Endothelial cell of umbilical vein (primary cell): ENCODE results near the gene GUCY1B1. TPM values are rescaled to one million over a fixed set of nuclear protein-coding genes. Genes with fewer than 3 reads are reported as not detected.

Source experiments
- BruUV-seq: library from RNA; stranded (reverse); fragments of 400-500 nt; replicated peaks from 2 replicates; lab custom pipeline; 2021; lab: Mats Ljungman, UMichigan
- CTCF ChIA-PET: fragments of 300-600, 350-600 bp; sonication (Branson Sonifier 250); formaldehyde crosslinking; loops from one replicate; lab custom pipeline; 2021; ENCODE audit warnings: antibody characterized with exemption, inconsistent platforms; lab: Charles Lee
- POLR2A ChIA-PET: fragments of 300-600, 350-600 bp; sonication (Branson Sonifier 250); formaldehyde crosslinking; loops from one replicate; lab custom pipeline; 2021; ENCODE audit warnings: antibody characterized with exemption, inconsistent platforms; lab: Charles Lee
- DNase-seq: peaks from one replicate; pipeline ENCODE4 v3.0.0-alpha.2; 2011; ENCODE audit warnings: low read depth, low spot score
- FAIRE-seq: peaks from 2 replicates; lab custom pipeline; 2011; peaks lifted over from hg19 to GRCh38; lab: Jason Lieb, UNC
- H2AFZ ChIP-seq: 2 replicates; pipeline ENCODE4 v1.6.0; 2012; ENCODE audit warnings: low read depth, low read length, control low read depth, inconsistent platforms
- H3K27ac ChIP-seq: 2 replicates; pipeline ENCODE4 v1.5.1; 2011; ENCODE audit warnings: low read depth, mild to moderate bottlenecking, control low read depth, low read length, moderate library complexity; ENCODE audit not compliant: insufficient read depth
- H3K27me3 ChIP-seq, 2 experiments: 2 replicates each; pipeline versions ENCODE4 v1.6.0 to v1.6.1; 2011; ENCODE audit warnings: low read length in 2 of 2, mixed read lengths in 1 of 2; ENCODE audit not compliant: control insufficient read depth in 2 of 2, insufficient read depth in 2 of 2
- H3K36me3 ChIP-seq, 2 experiments: 2 replicates in 1 of 2; 3 replicates in 1 of 2; pipeline ENCODE4 v1.5.1; 2011; ENCODE audit warnings: low read length in 2 of 2, mild to moderate bottlenecking in 1 of 2, moderate library complexity in 1 of 2; ENCODE audit not compliant: control insufficient read depth in 2 of 2, insufficient read depth in 2 of 2; ENCODE audit errors: extremely low read depth in 1 of 2
- H3K4me1 ChIP-seq: 3 replicates; pipeline ENCODE4 v1.5.1; 2011; ENCODE audit warnings: mild to moderate bottlenecking, low read length; ENCODE audit not compliant: control insufficient read depth, insufficient read depth; ENCODE audit errors: extremely low read depth
- H3K4me2 ChIP-seq: 2 replicates; pipeline ENCODE4 v1.6.1; 2011; ENCODE audit warnings: low read length, control low read depth, mixed read lengths; ENCODE audit not compliant: insufficient read depth
- H3K4me3 ChIP-seq, 3 experiments: fragments of 200-600 bp in 1 of 3; sonication (generic), shearing (Covaris generic) in 1 of 3; replicated peaks in 1 of 3; 2 replicates each; pipeline ENCODE4 v1.5.1; 2011 to 2016; ENCODE audit warnings: control low read depth in 3 of 3, low read length in 3 of 3, mild to moderate bottlenecking in 2 of 3, inconsistent platforms in 1 of 3, low read depth in 1 of 3, moderate library complexity in 1 of 3; ENCODE audit not compliant: insufficient read depth in 1 of 3
- H3K79me2 ChIP-seq: 2 replicates; pipeline ENCODE4 v1.6.0; 2012; ENCODE audit warnings: low read length, inconsistent platforms; ENCODE audit not compliant: control insufficient read depth, insufficient read depth
- H3K9ac ChIP-seq: replicated peaks from 2 replicates; pipeline ENCODE3; 2011; ENCODE audit warnings: low read length, control low read depth; ENCODE audit not compliant: insufficient read depth; ENCODE audit errors: extremely low read depth
- H3K9me1 ChIP-seq: replicated peaks from 3 replicates; pipeline ENCODE4 v1.6.0; 2011; ENCODE audit warnings: mild to moderate bottlenecking, low read length; ENCODE audit not compliant: control insufficient read depth, insufficient read depth; ENCODE audit errors: extremely low read depth
- H3K9me3 ChIP-seq: replicated peaks from 2 replicates; pipeline ENCODE4 v1.5.1; 2012; ENCODE audit warnings: low read length, inconsistent platforms; ENCODE audit not compliant: control insufficient read depth, insufficient read depth
- H4K20me1 ChIP-seq: replicated peaks from 2 replicates; pipeline ENCODE3; 2011; ENCODE audit warnings: mild to moderate bottlenecking, low read length; ENCODE audit not compliant: control insufficient read depth, insufficient read depth; ENCODE audit errors: extremely low read depth
- CTCF ChIP-seq, 2 donors: IDR thresholded peaks; 1 replicate in 1 of 2; 2 replicates in 1 of 2; pipeline ENCODE4 v1.5.1; 2011; ENCODE audit warnings: low read length in 2 of 2, mild to moderate bottlenecking in 2 of 2, moderate library complexity in 2 of 2, control low read depth in 1 of 2, inconsistent platforms in 1 of 2, low read depth in 1 of 2; ENCODE audit not compliant: insufficient read depth in 1 of 2; ENCODE audit errors: extremely low read depth in 1 of 2
- EZH2 ChIP-seq: IDR thresholded peaks from 2 replicates; pipeline ENCODE4 v1.6.1; 2012; ENCODE audit warnings: borderline replicate concordance, low read depth, mild to moderate bottlenecking, moderate library complexity, low read length, inconsistent platforms; ENCODE audit not compliant: severe bottlenecking
- FOS ChIP-seq: IDR thresholded peaks from 2 replicates; pipeline ENCODE4 v1.6.1; 2011; ENCODE audit warnings: mild to moderate bottlenecking, low read length, moderate library complexity, borderline replicate concordance; ENCODE audit not compliant: insufficient read depth
- GATA2 ChIP-seq: IDR thresholded peaks from 2 replicates; pipeline ENCODE4 v1.7.0; 2011; ENCODE audit warnings: low read depth, mild to moderate bottlenecking, moderate library complexity, mixed read lengths, low read length; ENCODE audit not compliant: insufficient read length, insufficient read depth
- JUN ChIP-seq: IDR thresholded peaks from 2 replicates; pipeline ENCODE4 v1.6.1; 2011; ENCODE audit warnings: borderline replicate concordance, low read depth; ENCODE audit not compliant: insufficient read length, insufficient read depth
- MAX ChIP-seq: IDR thresholded peaks from 2 replicates; pipeline ENCODE4 v1.6.1; 2011; ENCODE audit not compliant: insufficient read depth, insufficient read length
- MYC ChIP-seq: IDR thresholded peaks from one replicate; pipeline ENCODE4 v1.6.1; 2011; ENCODE audit warnings: mild to moderate bottlenecking, low read depth, low read length
- POLR2A ChIP-seq: IDR thresholded peaks from 2 replicates; pipeline ENCODE4 v1.6.1; 2012; ENCODE audit warnings: low read depth, mild to moderate bottlenecking, control low read depth, low read length
- POLR2AphosphoS5 ChIP-seq: IDR thresholded peaks from 2 replicates; pipeline ENCODE4 v1.6.1; 2012; ENCODE audit warnings: low read depth, mild to moderate bottlenecking, control low read depth, low read length, moderate library complexity; ENCODE audit not compliant: insufficient read depth
- dilution Hi-C: fragments of 300-500 bp; cut with MboI; formaldehyde crosslinking; loops from one replicate; pipeline ENCODE4 v1.15.0; 2019; ENCODE audit warnings: low sequenced_read_pairs; ENCODE audit not compliant: extremely low pct_ligation_motif_present
- intact Hi-C: fragments of 100-400 bp; cut with micrococcal nuclease; formaldehyde crosslinking; loops from one replicate; pipeline ENCODE4 v1.10.0; 2022
- polyA plus RNA-seq, 4 experiments: library from polyadenylated mRNA; depleted of rRNA in 3 of 4; stranded (reverse) in 3 of 4; unstranded in 1 of 4; fragments of >200 nt; gene quantifications; 2 replicates each; pipeline versions ENCODE4 v1.2.1 to v1.2.3, GENCODE V29; 2011 to 2012; ENCODE audit warnings: missing spikeins in 1 of 4
- total RNA-seq: library from RNA; stranded (reverse); gene quantifications from 2 replicates; pipeline ENCODE4 v1.2.3, GENCODE V29; 2021

The GUCY1B1 gene
- total and polyA plus RNA-seq, 2 donors (not counting 3 experiments of a cell fraction or from before 2014, with no cell fraction given) = 1.9 to 4.7 TPM

DNA sequence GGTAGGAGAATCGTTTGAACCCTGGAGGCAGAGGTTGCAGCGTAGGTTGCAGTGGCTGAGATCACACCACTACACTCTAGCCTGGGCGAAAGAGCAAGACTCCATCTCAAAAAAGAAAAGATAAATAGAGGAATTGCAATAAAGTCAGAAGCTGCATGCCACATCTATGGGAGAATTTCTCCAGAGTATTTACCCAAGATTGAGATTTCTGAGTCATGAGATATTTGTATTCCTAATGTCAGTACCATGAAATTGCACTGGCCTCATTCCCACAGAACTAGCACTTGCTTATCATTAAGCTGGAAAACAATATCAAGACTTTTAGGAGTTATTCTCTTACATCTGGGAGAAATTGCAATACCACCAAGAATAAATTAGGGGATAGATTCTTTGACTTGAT is 69.8 kb downstream of the GUCY1B1 start:
- FAIRE-seq (no peak), DNase-seq (no peak)
- ChIA-PET POLR2A (no interaction called here), CTCF (no interaction called here)
- dilution Hi-C loops = no loop called here
- Histone ChIP-seq H3K9me3 (no peaks in the 10 kb centered on the region), H3K4me1 (no peaks in the 10 kb centered on the region), H2AFZ (no peak overlapping the region), H3K27me3 (no peaks in the 10 kb centered on the region), H3K4me2 (no peak overlapping the region), H3K9ac (no peak overlapping the region), H3K27ac (no peak overlapping the region), H4K20me1 (no peaks in the 10 kb centered on the region), H3K9me1 (no peaks in the 10 kb centered on the region), H3K4me3 (no peak overlapping the region), H3K36me3 (no peaks in the 10 kb centered on the region), H3K79me2 (no peaks in the 10 kb centered on the region)
- no peak for TF ChIP-seq GATA2
- no peak for TF ChIP-seq POLR2A
- no peak for TF ChIP-seq CTCF (IDR thresholded peaks at IDR 0.05; ENCODE audit: extremely low read depth in 1 of 2, insufficient read depth in 1 of 2, low read depth in 1 of 2, low read length in 2 of 2)
- TF ChIP-seq JUN = no peak
- no peak for TF ChIP-seq EZH2
- intact Hi-C loops = no loop called here
- no TSS peak for BruUV-seq

- H3K27me3 ChIP-seq = no peaks in the 10 kb centered on the region
- H3K4me2 ChIP-seq = no peak overlapping the region
- BruUV-seq = no TSS peak
- no peak overlapping the region for H2AFZ ChIP-seq
- DNase-seq (no peak), FAIRE-seq (no peak)
- POLR2A ChIA-PET = no interaction called here
- no peak overlapping the region for H3K4me3 ChIP-seq
- no peak overlapping the region for H3K27ac ChIP-seq
- no peaks in the 10 kb centered on the region for H3K4me1 ChIP-seq
- no peaks in the 10 kb centered on the region for H3K79me2 ChIP-seq
- no peaks in the 10 kb centered on the region for H3K9me3 ChIP-seq
- no peaks in the 10 kb centered on the region for H3K36me3 ChIP-seq
- no peaks in the 10 kb centered on the region for H3K9me1 ChIP-seq
- no peaks in the 10 kb centered on the region for H4K20me1 ChIP-seq
- dilution Hi-C loops (no loop called here), intact Hi-C loops (no loop called here)
- CTCF ChIA-PET = no interaction called here
- no peak for TF ChIP-seq GATA2
- TF ChIP-seq POLR2AphosphoS5 = no peak
- no peak for TF ChIP-seq JUN
- no peak for TF ChIP-seq POLR2A
- no peak for TF ChIP-seq CTCF (IDR thresholded peaks at IDR 0.05; ENCODE audit: extremely low read depth in 1 of 2, insufficient read depth in 1 of 2, low read depth in 1 of 2, low read length in 2 of 2)
- TF ChIP-seq FOS = no peak
- no peak for TF ChIP-seq MYC
- no peak for TF ChIP-seq MAX
- TF ChIP-seq EZH2 = no peak
- no peak overlapping the region for H3K9ac ChIP-seq
Observed at GRCh38 chr4:155832664-155833063, 73.8 kb downstream of the GUCY1B1 start.
